HG02798 (cell line): ENCODE data around the gene TMTC4.
"Not testable (repeated sequence)": the region's sequence is repeated elsewhere in the genome, so short reads cannot be mapped to it uniquely, and the experiment has no call there.

ENCODE experiments used
- ATAC-seq: cut with Tn5 transposase; IDR thresholded peaks from one replicate; pipeline ENCODE4 v1.9.1; 2021; ENCODE audit warnings: mild to moderate bottlenecking; ENCODE audit not compliant: unreplicated experiment, poor library complexity

Gene TMTC4

GRCh38 chr13:100633461-100633860 is 41.1 kb downstream of the TMTC4 start:
- no peak for ATAC-seq

DNA sequence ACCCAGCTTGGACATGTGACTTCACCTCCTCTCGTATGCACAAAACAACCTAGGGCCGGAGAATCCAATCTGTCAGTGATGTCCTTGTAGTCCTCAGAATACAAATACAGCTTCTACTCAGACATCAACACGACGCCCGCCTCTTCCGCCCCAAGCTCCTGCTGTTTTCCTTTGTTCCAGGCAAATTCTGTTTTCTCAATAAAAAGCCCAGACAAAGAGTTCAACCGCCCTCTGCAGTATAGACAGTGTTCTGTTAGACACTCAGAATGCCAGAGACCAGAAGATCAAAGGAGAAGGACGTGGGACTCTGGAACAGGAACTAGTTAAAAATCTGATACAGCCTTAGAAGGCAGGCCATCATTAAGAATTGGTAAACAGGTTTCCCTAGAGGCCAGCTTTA is 44.0 kb downstream of the TMTC4 start:
- no peak for ATAC-seq

DNA sequence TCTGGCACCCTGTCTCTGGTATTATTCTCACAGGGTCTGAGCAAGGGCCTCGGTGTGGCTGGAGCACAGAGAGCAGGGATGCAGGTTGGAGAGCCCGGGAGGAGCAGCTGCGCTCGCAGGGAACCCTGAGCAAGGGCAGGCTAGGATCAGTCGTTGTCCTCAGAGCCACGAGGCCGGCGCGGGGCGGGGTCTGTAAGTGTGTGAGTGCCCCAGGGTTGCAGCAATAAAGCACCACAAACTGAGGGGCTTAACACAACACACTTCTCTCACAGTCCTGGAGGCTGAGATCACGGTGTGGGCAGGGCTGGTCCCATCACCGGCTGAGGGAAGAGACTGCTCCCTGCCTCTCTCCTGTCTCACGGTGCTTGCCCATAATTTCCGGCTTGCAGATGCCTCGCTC is 47.5 kb downstream of the TMTC4 start:
- ATAC-seq, result no peak

DNA sequence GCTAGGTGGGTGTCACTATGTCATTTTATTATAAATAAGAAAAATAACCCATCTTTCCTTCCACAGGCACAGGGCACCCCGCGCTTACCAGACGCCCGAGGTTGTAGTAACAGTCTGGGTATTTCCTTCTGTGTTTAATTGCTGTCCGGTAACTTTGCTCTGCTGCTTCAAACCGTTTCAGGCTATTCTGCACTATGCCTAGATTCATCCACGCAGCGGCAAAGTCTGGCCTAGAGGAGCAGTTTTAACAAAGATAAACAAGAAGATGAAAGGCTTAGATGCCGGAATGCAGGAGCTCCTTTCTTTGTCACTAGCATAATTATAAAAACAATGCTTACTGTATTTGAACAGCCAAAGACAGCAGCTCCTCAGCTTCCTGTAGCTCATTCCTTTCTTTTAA is 49.1 kb downstream of the TMTC4 start:
- no peak for ATAC-seq

- no peak for ATAC-seq
Observed at GRCh38 chr13:100620792-100621191, 53.8 kb downstream of the TMTC4 start.

- no peak for ATAC-seq
Observed at GRCh38 chr13:100619940-100620339, 54.7 kb downstream of the TMTC4 start.

GRCh38 chr13:100618897-100619296 is 55.7 kb downstream of the TMTC4 start:
- not testable (repeated sequence) for ATAC-seq

DNA sequence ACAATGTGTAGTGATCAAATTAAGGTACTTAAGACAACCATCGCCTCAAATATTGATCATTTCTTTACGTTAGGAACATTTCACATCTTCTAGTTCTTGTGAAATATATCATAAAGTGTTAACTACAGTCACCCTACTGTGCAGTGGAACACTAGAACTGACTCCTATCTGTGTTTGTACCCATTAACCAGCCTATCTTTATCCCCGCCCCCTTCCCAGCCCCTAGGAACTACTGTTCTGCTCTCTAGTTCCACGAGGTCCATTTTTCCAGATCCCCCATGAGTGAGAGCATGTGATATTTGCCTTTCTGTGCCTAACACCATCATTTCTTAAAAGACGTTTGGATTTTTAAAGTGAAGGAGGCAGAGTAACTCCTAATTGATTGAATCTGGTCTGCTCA is 61.6 kb downstream of the TMTC4 start:
- ATAC-seq, result no peak

DNA sequence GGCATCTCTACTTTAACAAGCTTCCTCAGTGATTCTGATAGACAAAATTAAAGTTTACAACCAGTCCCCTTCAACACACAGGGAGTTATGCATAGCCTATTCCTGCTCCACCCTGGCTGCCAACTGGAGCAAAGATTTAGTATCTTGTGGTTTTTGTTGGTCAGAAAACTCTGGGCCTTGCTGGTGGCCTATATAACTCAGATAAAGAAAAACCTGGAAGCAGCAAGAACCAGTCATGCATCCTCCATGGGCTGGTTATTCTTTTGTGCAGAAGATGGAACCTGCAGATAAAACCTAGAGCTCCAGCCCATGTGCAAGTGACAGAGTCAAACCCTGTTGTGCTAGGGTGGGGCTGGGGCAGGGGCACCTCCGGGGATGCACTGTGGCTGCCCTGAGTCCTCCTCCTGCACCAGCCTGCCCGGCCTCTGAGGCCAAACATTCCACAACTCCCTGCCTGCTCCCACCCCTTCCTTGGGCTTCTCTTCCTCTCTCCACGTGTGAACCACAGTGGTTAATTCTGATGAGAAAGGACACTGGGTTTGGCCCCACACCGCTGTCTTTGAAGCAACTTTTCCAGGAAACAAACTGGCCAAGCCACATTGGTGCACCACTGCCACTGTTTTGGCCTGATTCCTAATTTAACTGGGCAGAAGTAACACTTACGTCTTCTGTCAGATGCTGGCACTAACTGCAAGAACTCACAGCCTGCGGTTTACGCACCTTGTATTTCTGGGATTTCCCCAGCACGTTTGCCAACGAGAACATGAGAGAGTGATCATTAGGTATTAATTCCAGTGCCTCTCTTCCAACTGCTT is 62.7 kb downstream of the TMTC4 start:
- peak; percentile 37 for ATAC-seq

DNA sequence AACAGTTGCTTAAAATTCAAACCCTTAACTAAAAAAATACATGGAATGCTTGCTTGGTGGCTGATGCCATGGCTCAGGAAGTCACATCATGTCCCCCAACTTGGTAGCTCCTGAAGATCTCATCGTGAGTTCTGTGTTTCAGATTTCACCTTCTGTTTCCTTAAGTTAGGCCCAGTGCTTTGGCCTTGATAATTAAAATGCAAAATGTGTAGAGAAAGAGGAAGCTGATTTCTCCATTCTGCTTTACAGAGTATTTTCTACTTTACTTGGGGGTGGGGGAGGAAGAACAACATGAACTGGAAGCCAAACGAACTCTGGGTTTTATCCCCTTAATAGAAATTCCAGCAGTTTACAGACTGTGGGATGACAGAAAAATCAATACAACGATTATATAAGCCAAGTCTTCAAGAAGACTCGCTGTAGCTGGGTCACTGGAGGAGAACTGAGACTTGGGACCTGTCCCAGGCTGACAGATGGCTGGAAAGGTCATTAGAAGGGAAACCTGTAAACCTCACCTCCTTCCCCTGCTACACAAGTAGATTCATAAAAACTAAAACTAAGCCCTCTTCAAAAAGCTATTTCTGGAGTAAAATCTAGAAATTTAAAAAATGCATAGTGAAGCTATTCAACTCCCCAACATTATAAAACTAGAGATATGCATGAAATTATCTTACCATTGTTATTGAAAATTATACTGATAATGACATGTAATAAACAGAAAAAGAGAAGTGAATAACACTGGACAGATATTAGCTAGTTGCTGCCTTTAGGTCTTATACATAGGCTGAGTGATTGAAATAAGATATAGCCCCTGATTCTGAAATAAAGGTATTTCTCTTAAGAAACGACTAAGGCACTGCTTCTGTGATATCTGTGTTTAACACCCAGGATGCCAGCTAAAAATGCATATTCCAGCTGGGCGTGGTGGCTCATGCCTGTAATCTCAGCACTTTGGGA is 63.9 kb downstream of the TMTC4 start:
- no peak for ATAC-seq

- peak; percentile 93 for ATAC-seq
Observed at GRCh38 chr13:100608906-100609305, 65.7 kb downstream of the TMTC4 start.

GRCh38 chr13:100608489-100608888 is 66.1 kb downstream of the TMTC4 start:
- no peak for ATAC-seq

GRCh38 chr13:100604918-100605710 is 69.5 kb downstream of the TMTC4 start:
- ATAC-seq, result no peak

- no peak for ATAC-seq
Observed at GRCh38 chr13:100602493-100603111, 72.0 kb downstream of the TMTC4 start.

GRCh38 chr13:100601716-100602115 is 72.9 kb downstream of the TMTC4 start:
- no peak for ATAC-seq

DNA sequence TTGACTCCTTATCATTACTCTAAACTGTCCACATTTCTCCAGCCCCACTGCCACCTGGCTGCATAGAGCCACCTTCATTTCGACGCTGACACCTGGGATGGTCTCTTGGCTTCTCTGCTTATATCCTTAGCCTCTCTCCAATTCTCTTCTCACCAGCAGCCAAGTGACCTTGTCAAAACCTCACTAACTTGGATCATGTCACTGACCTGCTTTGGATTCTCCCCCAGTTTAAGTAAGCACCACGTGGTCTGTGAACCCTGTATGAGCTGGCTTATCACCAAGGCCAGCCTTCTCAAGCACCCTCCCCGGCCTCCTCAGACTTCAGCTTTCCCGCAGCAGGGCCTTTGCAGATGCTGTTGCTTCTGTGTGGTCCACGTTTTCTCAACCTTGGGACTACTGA is 73.7 kb downstream of the TMTC4 start:
- ATAC-seq, result no peak

DNA sequence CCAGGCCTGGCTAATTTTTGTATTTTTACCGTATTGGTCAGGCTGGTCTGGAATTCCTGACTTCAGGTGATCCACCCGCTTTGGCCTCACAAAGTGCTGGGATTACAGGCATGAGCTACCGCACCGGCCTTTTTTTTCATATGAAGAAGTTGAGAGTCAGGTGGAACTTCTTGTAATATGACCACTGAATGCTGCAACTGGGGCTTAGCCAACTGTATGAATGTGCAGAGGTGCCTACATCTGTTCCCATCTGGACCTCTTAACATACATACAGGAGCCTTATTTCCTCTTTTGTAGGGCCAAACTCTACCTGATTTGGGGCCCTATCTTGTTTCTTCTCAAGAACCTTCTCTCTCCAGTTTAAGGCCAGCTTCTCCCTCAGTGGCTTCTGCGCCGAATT is 74.1 kb downstream of the TMTC4 start:
- ATAC-seq, result no peak

DNA sequence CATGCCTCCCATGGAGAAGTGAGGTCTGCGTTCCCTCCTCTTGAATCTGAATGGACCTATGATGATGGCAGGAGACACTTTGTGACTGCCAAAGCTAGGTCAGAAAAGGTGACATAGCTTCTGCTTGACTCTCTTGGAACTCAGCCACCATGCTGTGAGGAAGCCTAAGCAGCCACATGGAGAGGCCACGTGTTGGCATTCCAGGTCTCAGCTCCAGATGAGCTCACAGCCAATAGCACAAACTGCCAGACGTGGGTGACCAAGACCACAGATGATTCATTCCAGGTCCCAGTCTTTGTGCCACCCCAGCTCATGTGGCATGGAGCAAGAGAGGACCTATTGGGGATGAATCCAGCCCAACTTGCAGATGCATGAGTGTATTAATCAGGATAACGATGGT is 77.3 kb downstream of the TMTC4 start:
- ATAC-seq, result no peak

GRCh38 chr13:100596516-100596915 is 78.1 kb downstream of the TMTC4 start:
- ATAC-seq, result no peak

- no peak for ATAC-seq
Observed at GRCh38 chr13:100594731-100595130, 79.9 kb downstream of the TMTC4 start.
